HG02870 (cell line): ENCODE measurements around the gene DDX59.
A peak's percentile ranks its signal among the peaks of the same experiment; 100 is the strongest.
"Not testable (repeated sequence)": the region's sequence is repeated elsewhere in the genome, so short reads cannot be mapped to it uniquely, and the experiment has no call there.

ENCODE experiments used
- ATAC-seq: cut with Tn5 transposase; IDR thresholded peaks from one replicate; pipeline ENCODE4 v1.9.1; 2021; ENCODE audit warnings: mild to moderate bottlenecking, moderate library complexity; ENCODE audit not compliant: unreplicated experiment

DDX59 gene

DNA sequence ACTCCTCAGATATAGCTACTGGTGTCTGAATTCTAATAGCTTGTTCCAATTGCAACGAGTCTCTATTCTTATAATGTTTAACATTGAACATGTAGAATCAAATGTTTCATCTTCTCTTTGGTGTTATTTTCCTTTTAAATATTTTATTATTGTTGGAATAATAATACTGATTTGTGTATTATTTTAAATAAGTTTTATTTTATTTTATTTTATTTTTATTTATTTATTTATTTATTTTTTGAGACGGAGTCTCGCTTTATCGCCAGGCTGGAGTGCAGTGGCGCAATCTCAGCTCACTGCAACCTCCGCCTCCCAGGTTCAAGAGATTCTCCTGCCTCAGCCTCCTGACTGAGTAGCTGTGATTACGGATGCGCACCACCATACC is 39.2 kb downstream of the DDX59 start:
- ATAC-seq: not testable (repeated sequence)

DNA sequence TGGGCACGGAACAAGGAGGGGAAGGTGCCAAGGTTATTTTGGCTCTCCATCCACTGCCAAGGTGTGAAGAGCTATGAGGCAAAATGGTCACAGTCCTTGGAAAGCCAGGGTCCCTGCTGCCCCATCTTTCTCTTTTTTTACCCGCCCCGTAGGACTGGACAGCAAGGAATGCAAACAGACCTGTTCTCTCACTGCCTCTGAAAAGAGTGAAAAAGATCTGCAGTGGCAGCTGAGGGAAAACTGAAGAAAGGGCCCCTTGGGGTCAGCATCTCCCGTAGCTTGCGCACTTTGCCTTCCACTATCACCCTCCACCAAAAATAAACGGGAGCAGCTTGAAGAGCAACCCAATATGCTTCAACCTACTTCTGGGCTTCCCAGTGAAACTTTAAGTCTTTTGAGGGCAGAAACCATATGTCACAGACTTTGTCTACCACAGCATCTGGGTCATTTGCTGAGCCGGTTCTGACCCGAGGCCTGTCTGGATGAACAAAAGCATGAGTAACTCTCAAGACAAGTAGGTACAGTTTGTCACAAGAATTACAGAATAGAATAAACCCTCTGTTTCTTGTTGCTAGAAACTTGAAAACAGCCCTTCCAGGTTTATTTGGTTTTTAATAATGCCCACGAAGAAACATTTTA is 39.7 kb downstream of the DDX59 start:
- no peak for ATAC-seq

DNA sequence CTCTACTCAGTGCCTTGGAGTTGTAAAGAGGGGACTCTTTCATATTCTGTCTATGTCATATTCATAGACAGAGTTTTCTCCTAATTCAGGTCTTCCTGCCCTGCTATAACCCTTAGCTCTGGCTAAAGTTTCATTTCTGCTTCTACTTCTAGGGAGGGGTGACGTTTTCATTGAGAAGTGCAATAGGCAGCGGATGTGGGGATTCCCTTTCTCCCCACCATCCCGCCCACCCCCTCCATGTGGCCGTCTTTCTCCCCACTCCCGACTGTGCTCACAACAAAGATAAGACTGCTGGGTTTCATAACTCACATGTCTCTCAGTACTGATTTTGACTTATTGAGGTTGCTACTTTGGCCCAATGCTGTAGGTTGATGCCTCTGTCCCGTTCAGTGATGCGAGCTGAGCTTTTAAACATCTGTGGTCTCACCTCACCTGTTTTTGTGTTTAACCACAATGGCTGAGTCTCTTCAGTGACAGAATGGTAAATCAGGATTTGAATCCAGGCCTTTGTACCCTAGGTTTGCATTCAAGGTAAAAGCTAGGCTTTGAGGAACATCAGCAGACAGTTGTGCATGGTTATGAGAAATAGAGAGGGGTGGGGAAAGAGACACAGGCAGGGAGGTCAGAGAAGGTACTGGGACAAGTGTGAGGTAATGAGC is 41.4 kb downstream of the DDX59 start:
- peak; percentile 80 for ATAC-seq

DNA sequence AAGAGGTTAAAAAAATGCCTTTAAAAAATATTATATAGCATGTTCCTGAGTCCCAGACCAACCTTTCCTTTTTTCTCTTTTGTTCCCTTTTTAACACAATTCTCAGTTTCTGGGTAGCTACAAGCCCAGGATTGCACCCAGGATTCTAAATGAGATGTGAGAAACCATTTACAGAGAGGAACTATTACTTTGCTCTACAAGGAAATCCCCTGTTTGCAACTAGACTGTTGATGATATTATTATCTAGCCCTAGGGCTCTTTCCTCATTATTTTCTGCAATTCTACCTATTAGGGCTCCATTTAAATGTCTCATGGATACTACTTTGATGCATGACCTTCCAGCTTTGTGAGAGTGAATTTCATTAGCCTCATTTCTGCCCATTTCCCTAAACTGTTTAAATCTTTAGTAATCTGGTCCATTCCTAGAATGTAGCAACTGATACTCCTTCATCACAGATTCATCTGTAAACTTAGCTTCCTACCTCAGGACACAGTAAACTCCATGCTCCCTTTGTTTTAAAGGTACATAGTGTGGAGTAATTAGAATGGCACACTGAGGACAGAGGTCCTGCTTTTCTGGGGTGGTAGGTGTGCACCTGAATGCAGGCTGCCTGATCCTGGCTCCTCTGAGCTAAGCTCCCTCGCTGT is 42.0 kb downstream of the DDX59 start:
- ATAC-seq: no peak

DNA sequence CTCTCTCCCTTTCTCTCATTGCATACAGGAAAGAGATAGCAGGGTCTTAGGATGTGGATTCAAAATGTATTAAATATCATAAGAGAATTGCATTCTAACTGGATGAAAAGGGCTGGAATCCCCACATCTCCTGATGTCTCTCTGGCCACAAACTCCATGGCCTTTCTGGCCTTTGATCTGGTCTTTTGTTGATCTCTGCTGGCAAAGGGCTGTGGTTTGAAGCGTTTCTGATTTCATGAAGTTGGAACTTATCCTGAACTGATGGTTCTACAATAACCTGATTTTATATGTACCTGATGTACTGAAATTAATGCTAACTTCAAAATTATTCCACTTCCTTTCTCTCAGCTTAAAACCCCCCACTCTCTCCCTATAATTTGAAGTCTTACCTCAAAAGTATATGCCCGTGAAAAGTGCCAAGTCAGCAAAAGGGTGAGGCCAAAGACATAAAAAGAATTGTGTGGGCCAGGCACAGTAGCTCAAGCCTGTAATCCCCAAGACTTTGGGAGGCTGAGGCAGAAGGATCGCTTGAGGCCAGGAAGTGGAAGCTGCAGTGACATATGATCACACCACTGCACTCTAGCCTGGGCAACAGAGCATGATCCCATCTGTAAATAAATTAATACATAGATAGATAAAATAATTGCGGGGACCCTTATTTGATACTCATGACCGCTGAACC is 42.7 kb downstream of the DDX59 start:
- no peak for ATAC-seq

DNA sequence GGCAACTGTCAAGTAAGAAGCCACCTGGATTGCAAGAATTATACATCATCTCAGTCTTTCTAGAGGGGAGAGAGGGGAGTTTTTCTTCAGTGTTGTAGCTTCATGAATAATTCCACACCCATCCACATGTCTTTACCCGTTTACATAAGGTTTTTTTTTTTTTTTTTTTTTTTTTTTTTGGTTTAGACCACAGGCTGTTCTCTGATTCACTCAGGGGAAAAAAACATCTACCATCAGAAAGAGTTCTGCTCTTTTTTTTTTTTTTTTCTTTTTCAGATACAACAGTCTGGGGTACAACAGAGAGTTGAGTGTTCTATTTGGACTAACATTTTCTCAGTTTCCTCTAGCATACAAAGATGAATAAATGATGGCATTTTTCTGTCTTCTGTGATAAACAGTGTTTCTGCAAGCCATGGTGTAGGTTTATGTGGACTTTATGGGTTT is 44.3 kb downstream of the DDX59 start:
- ATAC-seq: no peak

DNA sequence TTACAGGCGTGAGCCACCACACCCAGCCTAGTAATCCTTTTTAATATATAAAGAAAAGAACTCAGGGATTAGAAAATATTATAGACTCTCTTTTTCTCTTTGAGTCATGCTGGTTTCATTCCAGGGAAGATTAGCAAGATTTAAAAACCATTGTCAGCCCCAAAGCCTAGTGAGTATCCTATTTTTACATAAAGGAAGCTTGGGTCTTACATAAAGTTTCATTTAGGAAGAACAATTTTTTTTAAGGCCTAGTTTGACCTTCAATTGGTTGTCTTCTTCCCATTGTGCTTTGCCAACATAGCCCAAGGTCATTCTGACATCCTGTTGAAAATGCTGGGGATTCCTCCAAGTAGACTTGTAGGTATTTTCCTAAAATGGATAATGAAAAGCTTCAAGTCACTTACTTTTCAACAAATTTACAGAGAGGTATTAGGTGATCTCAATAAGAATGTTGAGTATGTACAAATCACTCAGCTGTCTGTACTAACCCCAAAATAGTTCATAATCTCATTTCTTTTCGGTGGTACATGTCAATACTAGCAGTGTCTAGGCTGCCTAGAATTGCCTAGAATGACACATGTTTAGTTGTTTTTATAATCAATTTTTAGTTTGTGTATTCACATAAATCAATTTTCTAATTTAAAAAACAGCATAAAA is 44.9 kb downstream of the DDX59 start:
- ATAC-seq: no peak

DNA sequence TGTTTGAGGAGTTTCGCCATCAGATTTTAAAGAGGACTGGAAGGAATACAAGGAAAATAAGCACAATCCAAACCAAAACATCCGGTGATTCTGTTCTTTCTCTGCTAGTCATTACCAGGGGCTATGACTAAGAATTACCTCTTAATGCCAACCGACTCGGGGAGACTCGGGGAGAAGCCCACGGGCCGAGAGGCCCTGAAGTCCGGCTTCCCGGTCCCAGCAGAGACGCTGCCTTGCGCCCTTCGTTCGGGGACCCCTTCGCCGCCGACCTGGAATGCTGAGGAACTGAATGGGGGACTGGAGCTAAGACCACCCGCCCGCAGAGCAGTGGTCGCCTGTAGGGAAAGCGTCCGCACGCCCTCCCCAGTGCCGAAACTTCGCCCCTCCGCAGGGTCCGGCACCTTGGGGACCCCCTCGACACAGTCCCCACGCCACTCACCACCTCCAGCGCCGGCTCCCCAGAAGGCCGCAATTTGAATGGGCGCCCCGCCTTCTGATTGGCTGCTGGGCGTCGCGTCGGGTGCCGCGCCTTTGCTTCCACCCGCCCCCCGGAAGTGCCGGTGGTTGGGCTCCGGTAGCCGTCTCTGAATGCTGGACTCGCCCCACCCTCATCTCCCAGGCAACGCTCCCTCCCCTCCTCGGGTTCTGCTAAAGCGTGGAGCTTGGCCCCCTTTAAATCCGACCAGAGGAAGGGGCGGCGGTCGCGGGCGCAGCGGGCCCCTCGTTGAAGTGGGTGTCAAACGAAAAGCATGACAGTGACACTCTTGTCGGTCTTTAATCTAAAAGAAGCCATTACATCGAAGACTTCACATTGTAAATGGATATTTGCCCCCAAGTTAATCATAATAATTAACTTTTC is 49.2 kb downstream of the DDX59 start, which contains the start of gene KIF14:
Gene KIF14, minus strand, starts transcription at position 479 of the 859 bp plus-strand sequence. CDS start 2,028 bp downstream, outside the sequence.
- peak; percentile 88 for ATAC-seq

DNA sequence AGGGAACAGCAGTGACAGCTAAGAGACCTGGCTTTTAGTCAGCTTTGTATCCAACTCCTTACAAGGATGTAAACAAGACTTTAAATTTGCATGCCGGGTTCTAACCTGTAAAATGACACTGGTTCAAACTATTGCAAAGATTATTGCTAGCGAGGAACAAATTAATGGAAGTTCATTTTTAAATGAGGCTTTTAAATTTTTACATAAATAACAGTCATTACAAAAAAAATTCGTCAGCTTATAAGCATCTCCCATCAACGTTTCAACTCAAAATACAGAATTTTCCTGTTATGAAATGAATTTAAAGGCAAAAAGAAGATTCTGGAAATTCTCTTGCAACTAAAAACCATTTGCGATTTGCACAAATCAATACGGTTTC is 49.8 kb downstream of the DDX59 start:
- ATAC-seq: no peak

DNA sequence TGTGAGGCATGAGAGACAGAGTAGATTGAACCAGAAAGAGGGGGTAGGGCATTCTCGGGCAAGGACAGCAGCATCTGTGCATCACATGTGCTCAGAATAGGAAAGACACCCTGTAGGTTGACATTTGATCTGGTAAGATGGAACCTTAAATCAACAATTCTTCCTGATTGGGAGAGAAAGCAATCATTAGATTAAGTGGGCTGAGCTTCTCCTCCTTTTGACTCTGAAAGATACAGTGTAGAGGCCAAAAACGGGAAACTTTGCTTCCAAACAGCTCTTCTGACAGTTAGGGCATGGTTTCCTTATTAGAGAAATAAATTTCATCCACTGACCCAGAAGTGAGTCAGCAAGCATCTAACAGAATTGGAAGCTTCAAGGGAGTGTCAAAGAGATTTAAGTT is 58.9 kb downstream of the DDX59 start:
- no peak for ATAC-seq

DNA sequence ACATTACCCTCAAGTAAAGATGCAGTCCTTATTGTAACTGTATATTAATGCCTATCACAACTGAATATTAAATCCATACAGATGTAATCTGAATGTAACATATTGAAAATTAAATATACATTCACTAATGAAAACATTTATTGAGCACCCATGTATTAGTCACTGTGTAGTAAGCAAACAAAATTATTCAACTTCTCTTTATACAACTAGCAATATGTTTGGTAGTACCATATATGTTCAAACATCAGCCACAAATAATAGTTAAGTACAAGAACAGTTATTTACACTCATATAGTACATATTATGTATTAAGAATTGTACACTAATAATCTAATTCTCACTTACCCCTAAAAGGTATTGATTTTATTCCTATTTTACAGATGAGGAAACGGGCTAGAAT is 67.1 kb downstream of the DDX59 start:
- ATAC-seq: no peak
